GM18861 (cell line): ENCODE data around the gene DPP6.

Source experiments
- ATAC-seq: cut with Tn5 transposase; IDR thresholded peaks from one replicate; pipeline ENCODE4 v1.9.1; 2021; ENCODE audit not compliant: unreplicated experiment

The DPP6 gene

GRCh38 chr7:154512121-154512833 lies 460.1 kb downstream of the DPP6 start:
- no peak for ATAC-seq

- no peak for ATAC-seq
Observed at GRCh38 chr7:154517768-154518167, 465.6 kb downstream of the DPP6 start.

GRCh38 chr7:154519229-154519628 lies 467.0 kb downstream of the DPP6 start:
- ATAC-seq, result no peak

GRCh38 chr7:154530136-154530535 lies 477.9 kb downstream of the DPP6 start:
- ATAC-seq, result no peak

GRCh38 chr7:154532771-154533170 lies 480.6 kb downstream of the DPP6 start:
- no peak for ATAC-seq

- ATAC-seq, result no peak
Observed at GRCh38 chr7:154540596-154540995, 488.4 kb downstream of the DPP6 start.

GRCh38 chr7:154541606-154542005 lies 489.4 kb downstream of the DPP6 start:
- no peak for ATAC-seq

GRCh38 chr7:154546946-154547587 lies 494.9 kb downstream of the DPP6 start:
- no peak for ATAC-seq

- no peak for ATAC-seq
Observed at GRCh38 chr7:154553711-154554265, 501.6 kb downstream of the DPP6 start.

GRCh38 chr7:154559454-154559853 lies 507.3 kb downstream of the DPP6 start:
- no peak for ATAC-seq

- no peak for ATAC-seq
Observed at GRCh38 chr7:154564676-154565075, 512.5 kb downstream of the DPP6 start.

- no peak for ATAC-seq
Observed at GRCh38 chr7:154566877-154567276, 514.7 kb downstream of the DPP6 start.

- ATAC-seq, result no peak
Observed at GRCh38 chr7:154568346-154568745, 516.1 kb downstream of the DPP6 start.

GRCh38 chr7:154569916-154570315 lies 517.7 kb downstream of the DPP6 start:
- no peak for ATAC-seq

GRCh38 chr7:154571772-154572171 lies 519.6 kb downstream of the DPP6 start:
- no peak for ATAC-seq

- ATAC-seq, result no peak
Observed at GRCh38 chr7:154574235-154574634, 522.0 kb downstream of the DPP6 start.

- ATAC-seq, result no peak
Observed at GRCh38 chr7:154575497-154575896, 523.3 kb downstream of the DPP6 start.

GRCh38 chr7:154576604-154577003 lies 524.4 kb downstream of the DPP6 start:
- ATAC-seq, result no peak

GRCh38 chr7:154577141-154577873 lies 525.1 kb downstream of the DPP6 start:
- no peak for ATAC-seq

GRCh38 chr7:154578336-154578735 lies 526.1 kb downstream of the DPP6 start:
- ATAC-seq, result no peak

- no peak for ATAC-seq
Observed at GRCh38 chr7:154579711-154580110, 527.5 kb downstream of the DPP6 start.
